PC-9 (cell line): Measurements from ENCODE around the gene RBMS1. TPM values are rescaled to one million over a fixed set of nuclear protein-coding genes. Genes with fewer than 3 reads are reported as not detected.

Experiments
- BruUV-seq: library from RNA; stranded (reverse); fragments of 400-500 nt; replicated peaks from 2 replicates; lab custom pipeline; 2021; lab: Mats Ljungman, UMichigan
- CTCF ChIA-PET: fragments of 300-600 bp; sonication (Branson Sonifier 250); formaldehyde crosslinking; loops from one replicate; lab custom pipeline; 2022; ENCODE audit warnings: antibody characterized with exemption; lab: Charles Lee
- POLR2A ChIA-PET: fragments of 300-600 bp; sonication (Branson Sonifier 250); formaldehyde crosslinking; loops from one replicate; lab custom pipeline; 2022; ENCODE audit warnings: antibody characterized with exemption; ENCODE audit not compliant: unreplicated experiment; lab: Charles Lee
- DNase-seq, 2 experiments: peaks; one replicate each; pipeline versions ENCODE4 v3.0.0 to v3.0.0-alpha.2; 2015 to 2022; ENCODE audit warnings: mixed read lengths in 1 of 2
- H2AFZ ChIP-seq: fragments of 200-600 bp; sonication (generic); 2 replicates; pipeline ENCODE4 v1.8.1; 2017; ENCODE audit warnings: antibody characterized with exemption
- H3F3A ChIP-seq: fragments of 200-600 bp; sonication (generic); 2 replicates; pipeline ENCODE4 v1.8.1; 2017; ENCODE audit warnings: antibody characterized with exemption, mild to moderate bottlenecking, low read depth; ENCODE audit not compliant: insufficient read depth
- H3K27ac ChIP-seq: fragments of 200-600 bp; sonication (generic); 2 replicates; pipeline ENCODE4 v1.6.1; 2016; ENCODE audit warnings: mixed run types
- H3K27me3 ChIP-seq: fragments of 200-600 bp; sonication (generic); 2 replicates; pipeline ENCODE4 v1.6.1; 2016; ENCODE audit warnings: low read depth, mixed run types; ENCODE audit not compliant: insufficient read depth
- H3K36me3 ChIP-seq: fragments of 200-600 bp; sonication (generic); 2 replicates; pipeline ENCODE4 v1.6.1; 2016; ENCODE audit warnings: low read depth, mixed run types
- H3K4me1 ChIP-seq: fragments of 200-600 bp; sonication (generic); replicated peaks from 2 replicates; pipeline ENCODE4 v1.6.1; 2016; ENCODE audit warnings: mixed run types; ENCODE audit not compliant: insufficient read depth
- H3K4me2 ChIP-seq: fragments of 200-600 bp; sonication (generic); 2 replicates; pipeline ENCODE4 v1.6.1; 2017; ENCODE audit warnings: mixed run types
- H3K4me3 ChIP-seq: fragments of 200-600 bp; sonication (generic); 2 replicates; pipeline ENCODE4 v1.6.1; 2016; ENCODE audit warnings: mixed run types
- H3K79me2 ChIP-seq: fragments of 200-600 bp; sonication (generic); 2 replicates; pipeline ENCODE4 v1.6.1; 2017; ENCODE audit warnings: low read depth, mixed run types
- H3K9me2 ChIP-seq: fragments of 200-600 bp; sonication (generic); 2 replicates; pipeline ENCODE4 v1.8.1; 2017; ENCODE audit warnings: mild to moderate bottlenecking; ENCODE audit not compliant: insufficient read depth
- H3K9me3 ChIP-seq: fragments of 200-600 bp; sonication (generic); 2 replicates; pipeline ENCODE4 v1.8.1; 2016; ENCODE audit warnings: low read depth; ENCODE audit not compliant: insufficient read depth
- H4K20me1 ChIP-seq: fragments of 200-600 bp; sonication (generic); 2 replicates; pipeline ENCODE4 v1.8.1; 2017; ENCODE audit not compliant: insufficient read depth
- EZH2 ChIP-seq: fragments of 200-600 bp; sonication (generic); IDR thresholded peaks from 2 replicates; pipeline ENCODE4 v1.8.0; 2017; ENCODE audit warnings: antibody characterized with exemption, low read depth
- intact Hi-C: fragments of 100-400 bp; cut with micrococcal nuclease; formaldehyde crosslinking; loops from one replicate; pipeline ENCODE4 v1.10.0; 2022; ENCODE audit not compliant: unreplicated experiment
- total RNA-seq: library from RNA; stranded (reverse); gene quantifications from 2 replicates; pipeline ENCODE4 v1.2.3, GENCODE V29; 2021
- TF ChIP-seq, protein P1 (sequence below): fragments of 200-600 bp; sonication (generic); conservative IDR thresholded peaks from 2 replicates; pipeline ENCODE4 v1.6.1; 2017; ENCODE audit warnings: mixed run types, antibody characterized with exemption, mild to moderate bottlenecking, moderate library complexity

RBMS1 gene
- total RNA-seq, 1 experiment from 2014 or later = 65.1 TPM

DNA sequence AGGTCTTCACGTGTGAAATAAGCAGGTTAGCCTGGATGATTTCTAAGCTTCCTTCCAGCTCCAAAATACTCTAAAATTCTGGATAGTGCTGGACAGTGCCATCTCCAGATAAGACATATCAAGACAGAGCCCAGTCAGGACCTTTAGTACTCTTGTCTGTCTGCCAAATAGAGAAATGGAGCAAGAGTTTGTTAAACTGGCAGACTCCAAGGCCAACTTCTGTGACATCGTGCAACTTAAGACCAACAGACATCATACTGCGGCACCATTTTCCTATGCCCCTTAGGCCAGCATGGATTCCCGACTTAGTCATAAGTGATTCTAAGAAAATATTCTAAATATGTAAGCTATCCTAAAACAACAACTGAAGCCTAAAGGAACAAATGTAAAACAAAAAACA, 118.6 kb downstream of the RBMS1 start:
- H3K36me3 ChIP-seq = no peaks in the 10 kb centered on the region
- ChIA-PET POLR2A (no interaction called here), CTCF (no interaction called here)
- no peaks in the 10 kb centered on the region for H3K9me2 ChIP-seq
- TF ChIP-seq EZH2 = no peak
- TF ChIP-seq, protein P1, sequence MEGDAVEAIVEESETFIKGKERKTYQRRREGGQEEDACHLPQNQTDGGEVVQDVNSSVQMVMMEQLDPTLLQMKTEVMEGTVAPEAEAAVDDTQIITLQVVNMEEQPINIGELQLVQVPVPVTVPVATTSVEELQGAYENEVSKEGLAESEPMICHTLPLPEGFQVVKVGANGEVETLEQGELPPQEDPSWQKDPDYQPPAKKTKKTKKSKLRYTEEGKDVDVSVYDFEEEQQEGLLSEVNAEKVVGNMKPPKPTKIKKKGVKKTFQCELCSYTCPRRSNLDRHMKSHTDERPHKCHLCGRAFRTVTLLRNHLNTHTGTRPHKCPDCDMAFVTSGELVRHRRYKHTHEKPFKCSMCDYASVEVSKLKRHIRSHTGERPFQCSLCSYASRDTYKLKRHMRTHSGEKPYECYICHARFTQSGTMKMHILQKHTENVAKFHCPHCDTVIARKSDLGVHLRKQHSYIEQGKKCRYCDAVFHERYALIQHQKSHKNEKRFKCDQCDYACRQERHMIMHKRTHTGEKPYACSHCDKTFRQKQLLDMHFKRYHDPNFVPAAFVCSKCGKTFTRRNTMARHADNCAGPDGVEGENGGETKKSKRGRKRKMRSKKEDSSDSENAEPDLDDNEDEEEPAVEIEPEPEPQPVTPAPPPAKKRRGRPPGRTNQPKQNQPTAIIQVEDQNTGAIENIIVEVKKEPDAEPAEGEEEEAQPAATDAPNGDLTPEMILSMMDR = no peak
- H2AFZ ChIP-seq = no peak overlapping the region
- no peaks in the 10 kb centered on the region; the same call in 1 of the 2 replicates for H4K20me1 ChIP-seq
- no peak overlapping the region for H3K27ac ChIP-seq
- intact Hi-C loops = no loop called here
- peaks cover 14% of the 10 kb centered on the region for H3K4me1 ChIP-seq
- H3K27me3 ChIP-seq = no peaks in the 10 kb centered on the region
- no peak overlapping the region for H3K4me3 ChIP-seq
- no peak overlapping the region for H3K4me2 ChIP-seq
- H3K9me3 ChIP-seq = no peaks in the 10 kb centered on the region
- H3K79me2 ChIP-seq = peaks cover 92% of the 10 kb centered on the region
- DNase-seq = no peak
- peaks cover 5% of the 10 kb centered on the region; the same call in 1 of the 2 replicates for H3F3A ChIP-seq
- BruUV-seq = no TSS peak

DNA sequence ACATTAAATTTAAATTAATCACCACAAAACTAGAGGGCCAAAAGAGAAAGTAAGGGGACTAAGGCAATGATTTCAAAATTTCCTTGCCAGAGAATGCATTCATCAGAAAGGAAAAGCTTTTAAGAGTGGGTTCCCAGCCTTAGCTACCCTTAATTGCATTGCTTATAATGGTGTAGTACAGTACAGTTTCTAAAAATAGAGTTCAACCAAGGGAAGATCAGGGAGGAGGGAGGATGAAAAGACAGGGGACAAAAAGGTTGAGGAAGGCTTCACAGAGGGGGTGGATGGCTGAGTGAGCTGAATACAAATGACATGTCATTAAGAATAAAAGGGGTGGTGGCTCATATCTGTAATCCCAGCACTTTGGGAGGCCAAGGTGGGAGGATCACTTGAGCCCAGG, 119.9 kb downstream of the RBMS1 start:
- no peak for DNase-seq
- POLR2A ChIA-PET = no interaction called here
- H3K9me2 ChIP-seq = no peaks in the 10 kb centered on the region
- H3F3A ChIP-seq = no peaks in the 10 kb centered on the region
- H3K79me2 ChIP-seq = peaks cover 94% of the 10 kb centered on the region
- no peak overlapping the region for H3K4me2 ChIP-seq
- 0 out of 2 replicates have a peak, but pooled peaks cover under 1% of the 10 kb centered on the region for H3K4me1 ChIP-seq
- BruUV-seq = no TSS peak
- CTCF ChIA-PET = no interaction called here
- no peak overlapping the region for H2AFZ ChIP-seq
- no peaks in the 10 kb centered on the region for H3K27me3 ChIP-seq
- no peak overlapping the region for H3K4me3 ChIP-seq
- no peaks in the 10 kb centered on the region for H3K9me3 ChIP-seq
- intact Hi-C loops = no loop called here
- H3K36me3 ChIP-seq = no peaks in the 10 kb centered on the region
- no peak overlapping the region for H3K27ac ChIP-seq
- TF ChIP-seq EZH2 = no peak
- TF ChIP-seq, protein P1 = no peak
- H4K20me1 ChIP-seq = no peaks in the 10 kb centered on the region

DNA sequence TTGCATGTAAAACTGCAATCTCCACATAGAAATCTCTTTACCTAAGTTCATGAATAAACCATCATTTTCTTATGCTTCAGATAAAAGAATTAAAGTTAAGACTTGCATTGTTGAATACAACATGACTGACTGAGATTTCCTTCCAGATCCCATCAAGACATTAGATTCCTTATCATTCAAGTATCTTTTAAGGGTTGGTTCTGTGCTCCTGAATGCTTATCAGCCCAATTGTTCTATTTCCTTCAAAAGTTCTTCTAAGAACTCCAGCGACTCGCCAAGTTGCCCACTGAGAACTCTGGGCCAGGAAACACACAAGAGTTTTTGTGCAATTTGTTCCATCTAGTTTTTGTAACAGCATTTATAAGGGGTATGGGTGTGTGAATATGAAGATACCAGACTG, 120.3 kb downstream of the RBMS1 start:
- Histone ChIP-seq H3K9me2 (no peaks in the 10 kb centered on the region), H3K4me2 (no peak overlapping the region), H2AFZ (no peak overlapping the region), H3K9me3 (no peaks in the 10 kb centered on the region), H3K4me1 (no peaks in the 10 kb centered on the region), H3K27ac (no peak overlapping the region), H4K20me1 (no peaks in the 10 kb centered on the region), H3K4me3 (no peak overlapping the region), H3K27me3 (no peaks in the 10 kb centered on the region), H3K79me2 (peaks cover 93% of the 10 kb centered on the region), H3K36me3 (no peaks in the 10 kb centered on the region), H3F3A (no peaks in the 10 kb centered on the region)
- no TSS peak for BruUV-seq
- TF ChIP-seq EZH2 = no peak
- TF ChIP-seq, protein P1 = no peak
- intact Hi-C loops = no loop called here
- no peak for DNase-seq
- POLR2A ChIA-PET = interaction anchor here (0.6 kb wide), 1 partner anchor 30 kb away, joined by 5 read pairs; no protein-coding TSS in a partner anchor
- CTCF ChIA-PET = no interaction called here
